SK-N-SH treated with all-trans-retinoic acid at 6 μM for 48 hours (cell line): Measurements from ENCODE around the gene SORL1.

Source experiments
- ATAC-seq: fragments of 200-7000 bp; cut with Tn5 transposase; 3 replicates; pipeline ENCODE4 v1.9.1; 2020; ENCODE audit warnings: mild to moderate bottlenecking, moderate library complexity
- BACH2 ChIP-seq: fragments of 250-450 bp; sonication (Bioruptor Pico); IDR thresholded peaks from 2 replicates; pipeline ENCODE4 v1.9.0; 2021; ENCODE audit warnings: mild to moderate bottlenecking, borderline replicate concordance
- CSDC2 ChIP-seq: fragments of 250-450 bp; sonication (Bioruptor Pico); IDR thresholded peaks from 2 replicates; pipeline ENCODE4 v1.5.0; 2020; ENCODE audit warnings: mild to moderate bottlenecking, moderate library complexity
- ESRRG ChIP-seq: fragments of 250-450 bp; sonication (Bioruptor Pico); IDR thresholded peaks from 2 replicates; pipeline ENCODE4 v1.6.1; 2021; ENCODE audit warnings: mild to moderate bottlenecking
- GLIS3 ChIP-seq: fragments of 250-450 bp; sonication (Bioruptor Pico); IDR thresholded peaks from 2 replicates; pipeline ENCODE4 v1.5.0; 2020; ENCODE audit warnings: mild to moderate bottlenecking, moderate library complexity
- ISL1 ChIP-seq: fragments of 250-450 bp; sonication (Bioruptor Pico); IDR thresholded peaks from 2 replicates; pipeline ENCODE4 v2.1.2; 2022; ENCODE audit warnings: mild to moderate bottlenecking, moderate library complexity
- OSR1 ChIP-seq: fragments of 250-450 bp; sonication (Bioruptor Pico); IDR thresholded peaks from 2 replicates; pipeline ENCODE4 v1.8.0; 2022; ENCODE audit warnings: moderate library complexity, mild to moderate bottlenecking, inconsistent platforms
- PPARA ChIP-seq: fragments of 250-450 bp; sonication (Bioruptor Pico); IDR thresholded peaks from 2 replicates; pipeline ENCODE4 v1.5.0; 2020; ENCODE audit warnings: mild to moderate bottlenecking, borderline replicate concordance
- RARB ChIP-seq: fragments of 250-450 bp; sonication (Bioruptor Pico); IDR thresholded peaks from 2 replicates; pipeline ENCODE4 v1.8.0; 2021; ENCODE audit warnings: mild to moderate bottlenecking, moderate library complexity
- TCF4 ChIP-seq: fragments of 250-450 bp; sonication (Bioruptor Pico); IDR thresholded peaks from 2 replicates; pipeline ENCODE4 v1.8.0; 2021; ENCODE audit warnings: mild to moderate bottlenecking, moderate library complexity, borderline replicate concordance
- TOX ChIP-seq: fragments of 250-450 bp; sonication (Bioruptor Pico); IDR thresholded peaks from 2 replicates; pipeline ENCODE4 v1.8.0; 2021; ENCODE audit warnings: mild to moderate bottlenecking, moderate library complexity, borderline replicate concordance
- ZFP3 ChIP-seq: fragments of 250-450 bp; sonication (Bioruptor Pico); IDR thresholded peaks from 2 replicates; pipeline ENCODE4 v1.5.0; 2020; ENCODE audit warnings: mild to moderate bottlenecking, moderate library complexity
- ZFP30 ChIP-seq: fragments of 450-650 bp; formaldehyde crosslinking; IDR thresholded peaks from 2 replicates; pipeline ENCODE4 v1.5.0; 2022; ENCODE audit warnings: mild to moderate bottlenecking, moderate library complexity
- ZNF565 ChIP-seq: fragments of 450-650 bp; formaldehyde crosslinking; conservative IDR thresholded peaks from 2 replicates; pipeline ENCODE4 v1.5.0; 2020; ENCODE audit warnings: low read depth, mild to moderate bottlenecking, moderate library complexity
- ZNF70 ChIP-seq: fragments of 450-650 bp; formaldehyde crosslinking; IDR thresholded peaks from 2 replicates; pipeline ENCODE4 v1.5.0; 2020; ENCODE audit warnings: mild to moderate bottlenecking, moderate library complexity
- ZNF8 ChIP-seq: fragments of 450-650 bp; formaldehyde crosslinking; IDR thresholded peaks from 2 replicates; pipeline ENCODE4 v1.5.0; 2020; ENCODE audit warnings: mild to moderate bottlenecking, moderate library complexity
- TF ChIP-seq, protein P1 (sequence below): fragments of 250-450 bp; sonication (Bioruptor Pico); IDR thresholded peaks from 2 replicates; pipeline ENCODE4 v1.5.1; 2020; ENCODE audit warnings: low read depth, mild to moderate bottlenecking, moderate library complexity
- TF ChIP-seq, protein P2 (sequence below): fragments of 250-450 bp; sonication (Bioruptor Pico); IDR thresholded peaks from 2 replicates; pipeline ENCODE4 v1.8.0; 2020; ENCODE audit warnings: mild to moderate bottlenecking, moderate library complexity, borderline replicate concordance
- TF ChIP-seq, protein P3 (sequence below): fragments of 250-450 bp; sonication (Bioruptor Pico); IDR thresholded peaks from 2 replicates; pipeline ENCODE4 v1.5.0; 2020; ENCODE audit warnings: mild to moderate bottlenecking, moderate library complexity
- TF ChIP-seq, protein P4 (sequence below): fragments of 250-450 bp; sonication (Bioruptor Pico); IDR thresholded peaks from 2 replicates; pipeline ENCODE4 v1.5.1; 2021; ENCODE audit warnings: mild to moderate bottlenecking, moderate library complexity
- TF ChIP-seq, protein P5 (sequence below): fragments of 250-450 bp; sonication (Bioruptor Pico); IDR thresholded peaks from 2 replicates; pipeline ENCODE4 v1.8.0; 2021; ENCODE audit warnings: low read depth, mild to moderate bottlenecking, moderate library complexity, borderline replicate concordance

The SORL1 gene

DNA sequence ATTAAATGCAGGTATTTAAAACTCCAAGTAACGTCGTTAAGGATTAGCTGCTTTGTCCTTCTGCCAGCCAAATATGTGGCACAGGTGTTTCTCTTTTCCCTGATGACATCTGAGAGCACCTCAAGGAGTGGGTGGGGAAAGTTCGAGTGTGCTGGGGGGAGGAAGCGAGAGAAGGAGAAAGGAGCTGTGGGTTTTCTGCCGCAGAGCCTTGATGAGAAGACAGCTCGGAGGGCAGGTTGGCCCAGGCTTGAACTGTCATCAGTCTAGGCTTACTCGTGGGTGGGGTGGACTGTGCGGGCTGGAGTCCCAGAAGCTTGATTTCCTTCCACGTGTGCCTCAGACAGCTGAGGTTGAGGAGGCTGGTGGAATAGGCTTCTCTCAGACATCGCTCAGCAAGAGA is 15.9 kb downstream of the SORL1 start:
- TF ChIP-seq, protein P1, sequence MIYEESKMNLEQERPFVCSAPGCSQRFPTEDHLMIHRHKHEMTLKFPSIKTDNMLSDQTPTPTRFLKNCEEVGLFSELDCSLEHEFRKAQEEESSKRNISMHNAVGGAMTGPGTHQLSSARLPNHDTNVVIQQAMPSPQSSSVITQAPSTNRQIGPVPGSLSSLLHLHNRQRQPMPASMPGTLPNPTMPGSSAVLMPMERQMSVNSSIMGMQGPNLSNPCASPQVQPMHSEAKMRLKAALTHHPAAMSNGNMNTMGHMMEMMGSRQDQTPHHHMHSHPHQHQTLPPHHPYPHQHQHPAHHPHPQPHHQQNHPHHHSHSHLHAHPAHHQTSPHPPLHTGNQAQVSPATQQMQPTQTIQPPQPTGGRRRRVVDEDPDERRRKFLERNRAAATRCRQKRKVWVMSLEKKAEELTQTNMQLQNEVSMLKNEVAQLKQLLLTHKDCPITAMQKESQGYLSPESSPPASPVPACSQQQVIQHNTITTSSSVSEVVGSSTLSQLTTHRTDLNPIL (CRISPR knock-in tag), result no peak
- TF ChIP-seq OSR1 (CRISPR knock-in tag) (no peak), BACH2 (CRISPR knock-in tag) (no peak), TOX (CRISPR knock-in tag) (no peak), GLIS3 (CRISPR knock-in tag) (no peak), ISL1 (CRISPR knock-in tag) (no peak), TCF4 (CRISPR knock-in tag) (no peak), ZNF8 (CRISPR knock-in tag) (no peak), ZNF70 (CRISPR knock-in tag) (no peak), CSDC2 (no peak)
- TF ChIP-seq, protein P2, sequence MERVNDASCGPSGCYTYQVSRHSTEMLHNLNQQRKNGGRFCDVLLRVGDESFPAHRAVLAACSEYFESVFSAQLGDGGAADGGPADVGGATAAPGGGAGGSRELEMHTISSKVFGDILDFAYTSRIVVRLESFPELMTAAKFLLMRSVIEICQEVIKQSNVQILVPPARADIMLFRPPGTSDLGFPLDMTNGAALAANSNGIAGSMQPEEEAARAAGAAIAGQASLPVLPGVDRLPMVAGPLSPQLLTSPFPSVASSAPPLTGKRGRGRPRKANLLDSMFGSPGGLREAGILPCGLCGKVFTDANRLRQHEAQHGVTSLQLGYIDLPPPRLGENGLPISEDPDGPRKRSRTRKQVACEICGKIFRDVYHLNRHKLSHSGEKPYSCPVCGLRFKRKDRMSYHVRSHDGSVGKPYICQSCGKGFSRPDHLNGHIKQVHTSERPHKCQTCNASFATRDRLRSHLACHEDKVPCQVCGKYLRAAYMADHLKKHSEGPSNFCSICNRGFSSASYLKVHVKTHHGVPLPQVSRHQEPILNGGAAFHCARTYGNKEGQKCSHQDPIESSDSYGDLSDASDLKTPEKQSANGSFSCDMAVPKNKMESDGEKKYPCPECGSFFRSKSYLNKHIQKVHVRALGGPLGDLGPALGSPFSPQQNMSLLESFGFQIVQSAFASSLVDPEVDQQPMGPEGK (CRISPR knock-in tag), result no peak
- ATAC-seq, result no peak

DNA sequence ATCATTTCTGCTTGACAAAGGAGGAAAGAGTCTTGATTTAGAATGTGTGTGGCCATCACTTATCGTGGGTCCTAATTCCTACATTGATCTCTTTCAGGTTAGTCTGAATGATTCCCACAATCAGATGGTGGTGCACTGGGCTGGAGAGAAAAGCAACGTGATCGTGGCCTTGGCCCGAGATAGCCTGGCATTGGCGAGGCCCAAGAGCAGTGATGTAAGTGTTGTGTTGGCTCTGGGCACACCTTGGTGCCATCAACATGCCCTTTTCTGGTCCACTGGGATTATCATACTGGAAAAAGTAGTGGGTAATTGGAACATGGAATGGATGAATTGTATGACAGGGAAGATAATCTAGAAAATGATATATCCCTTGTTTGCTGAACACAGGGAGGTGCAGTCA is 17.8 kb downstream of the SORL1 start:
- no peak for TF ChIP-seq RARB (CRISPR knock-in tag)
- TF ChIP-seq ZNF8 (CRISPR knock-in tag), result no peak
- no peak for TF ChIP-seq TOX (CRISPR knock-in tag)
- TF ChIP-seq ZFP3 (CRISPR knock-in tag), result no peak
- TF ChIP-seq, protein P1 (CRISPR knock-in tag), result no peak
- TF ChIP-seq OSR1 (CRISPR knock-in tag), result no peak
- no peak for TF ChIP-seq ZFP30 (CRISPR knock-in tag)
- no peak for TF ChIP-seq BACH2 (CRISPR knock-in tag)
- TF ChIP-seq, protein P3, sequence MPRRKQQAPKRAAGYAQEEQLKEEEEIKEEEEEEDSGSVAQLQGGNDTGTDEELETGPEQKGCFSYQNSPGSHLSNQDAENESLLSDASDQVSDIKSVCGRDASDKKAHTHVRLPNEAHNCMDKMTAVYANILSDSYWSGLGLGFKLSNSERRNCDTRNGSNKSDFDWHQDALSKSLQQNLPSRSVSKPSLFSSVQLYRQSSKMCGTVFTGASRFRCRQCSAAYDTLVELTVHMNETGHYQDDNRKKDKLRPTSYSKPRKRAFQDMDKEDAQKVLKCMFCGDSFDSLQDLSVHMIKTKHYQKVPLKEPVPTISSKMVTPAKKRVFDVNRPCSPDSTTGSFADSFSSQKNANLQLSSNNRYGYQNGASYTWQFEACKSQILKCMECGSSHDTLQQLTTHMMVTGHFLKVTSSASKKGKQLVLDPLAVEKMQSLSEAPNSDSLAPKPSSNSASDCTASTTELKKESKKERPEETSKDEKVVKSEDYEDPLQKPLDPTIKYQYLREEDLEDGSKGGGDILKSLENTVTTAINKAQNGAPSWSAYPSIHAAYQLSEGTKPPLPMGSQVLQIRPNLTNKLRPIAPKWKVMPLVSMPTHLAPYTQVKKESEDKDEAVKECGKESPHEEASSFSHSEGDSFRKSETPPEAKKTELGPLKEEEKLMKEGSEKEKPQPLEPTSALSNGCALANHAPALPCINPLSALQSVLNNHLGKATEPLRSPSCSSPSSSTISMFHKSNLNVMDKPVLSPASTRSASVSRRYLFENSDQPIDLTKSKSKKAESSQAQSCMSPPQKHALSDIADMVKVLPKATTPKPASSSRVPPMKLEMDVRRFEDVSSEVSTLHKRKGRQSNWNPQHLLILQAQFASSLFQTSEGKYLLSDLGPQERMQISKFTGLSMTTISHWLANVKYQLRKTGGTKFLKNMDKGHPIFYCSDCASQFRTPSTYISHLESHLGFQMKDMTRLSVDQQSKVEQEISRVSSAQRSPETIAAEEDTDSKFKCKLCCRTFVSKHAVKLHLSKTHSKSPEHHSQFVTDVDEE (CRISPR knock-in tag), result no peak
- TF ChIP-seq, protein P4, sequence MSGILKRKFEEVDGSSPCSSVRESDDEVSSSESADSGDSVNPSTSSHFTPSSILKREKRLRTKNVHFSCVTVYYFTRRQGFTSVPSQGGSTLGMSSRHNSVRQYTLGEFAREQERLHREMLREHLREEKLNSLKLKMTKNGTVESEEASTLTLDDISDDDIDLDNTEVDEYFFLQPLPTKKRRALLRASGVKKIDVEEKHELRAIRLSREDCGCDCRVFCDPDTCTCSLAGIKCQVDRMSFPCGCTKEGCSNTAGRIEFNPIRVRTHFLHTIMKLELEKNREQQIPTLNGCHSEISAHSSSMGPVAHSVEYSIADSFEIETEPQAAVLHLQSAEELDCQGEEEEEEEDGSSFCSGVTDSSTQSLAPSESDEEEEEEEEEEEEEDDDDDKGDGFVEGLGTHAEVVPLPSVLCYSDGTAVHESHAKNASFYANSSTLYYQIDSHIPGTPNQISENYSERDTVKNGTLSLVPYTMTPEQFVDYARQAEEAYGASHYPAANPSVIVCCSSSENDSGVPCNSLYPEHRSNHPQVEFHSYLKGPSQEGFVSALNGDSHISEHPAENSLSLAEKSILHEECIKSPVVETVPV (CRISPR knock-in tag), result no peak
- no peak for TF ChIP-seq ZNF565 (CRISPR knock-in tag)
- no peak for TF ChIP-seq GLIS3 (CRISPR knock-in tag)
- TF ChIP-seq ZNF70 (CRISPR knock-in tag), result no peak
- TF ChIP-seq PPARA (CRISPR knock-in tag), result no peak
- TF ChIP-seq, protein P5, sequence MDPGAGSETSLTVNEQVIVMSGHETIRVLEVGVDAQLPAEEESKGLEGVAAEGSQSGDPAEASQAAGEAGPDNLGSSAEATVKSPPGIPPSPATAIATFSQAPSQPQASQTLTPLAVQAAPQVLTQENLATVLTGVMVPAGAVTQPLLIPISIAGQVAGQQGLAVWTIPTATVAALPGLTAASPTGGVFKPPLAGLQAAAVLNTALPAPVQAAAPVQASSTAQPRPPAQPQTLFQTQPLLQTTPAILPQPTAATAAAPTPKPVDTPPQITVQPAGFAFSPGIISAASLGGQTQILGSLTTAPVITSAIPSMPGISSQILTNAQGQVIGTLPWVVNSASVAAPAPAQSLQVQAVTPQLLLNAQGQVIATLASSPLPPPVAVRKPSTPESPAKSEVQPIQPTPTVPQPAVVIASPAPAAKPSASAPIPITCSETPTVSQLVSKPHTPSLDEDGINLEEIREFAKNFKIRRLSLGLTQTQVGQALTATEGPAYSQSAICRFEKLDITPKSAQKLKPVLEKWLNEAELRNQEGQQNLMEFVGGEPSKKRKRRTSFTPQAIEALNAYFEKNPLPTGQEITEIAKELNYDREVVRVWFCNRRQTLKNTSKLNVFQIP (CRISPR knock-in tag), result no peak
- no peak for TF ChIP-seq CSDC2
- TF ChIP-seq ESRRG (CRISPR knock-in tag), result no peak
- no peak for ATAC-seq
